ENCODE results near the gene LMO2.
A peak's percentile ranks its signal among the peaks of the same experiment; 100 is the strongest.

LMO2 gene

GRCh38 chr11:33891714-33892327, at the start of gene LMO2:
LMO2 (minus strand) TSS chr11:33892076; CDS start chr11:33869716, 22,360 bp downstream.
- Histone ChIP-seq H3K4me3 (replicated peaks; ENCODE audit: low read depth, low read length) (peak within 1 kb of the TSS; percentile 42), H3K27me3 (replicated peaks; ENCODE audit: control insufficient read depth, insufficient read depth, low read length) (no peaks in the 10 kb centered on the region), H3K36me3 (ENCODE audit: control insufficient read depth, insufficient read depth, low read length) (no peaks in the 10 kb centered on the region; the same call in 1 of the 2 replicates)
- TF ChIP-seq CTCF (IDR thresholded peaks at IDR 0.05; ENCODE audit: insufficient read depth, low read length, poor library complexity, severe bottlenecking): no peak
- DNase-seq (ENCODE audit: extremely low read depth, insufficient read length): peak; percentile 75

GRCh38 chr11:33940538-33940815, 48.6 kb upstream of the LMO2 start:
- Histone ChIP-seq H3K27me3 (replicated peaks; ENCODE audit: control insufficient read depth, insufficient read depth, low read length) (no peaks in the 10 kb centered on the region), H3K36me3 (ENCODE audit: control insufficient read depth, insufficient read depth, low read length) (no peaks in the 10 kb centered on the region), H3K4me3 (replicated peaks; ENCODE audit: low read depth, low read length) (no peak overlapping the region)
- TF ChIP-seq CTCF (IDR thresholded peaks at IDR 0.05; ENCODE audit: insufficient read depth, low read length, poor library complexity, severe bottlenecking): no peak
- DNase-seq (ENCODE audit: extremely low read depth, insufficient read length): no peak

GRCh38 chr11:33936725-33937604, 45.1 kb upstream of the LMO2 start:
- Histone ChIP-seq H3K27me3 (replicated peaks; ENCODE audit: control insufficient read depth, insufficient read depth, low read length) (no peaks in the 10 kb centered on the region), H3K36me3 (ENCODE audit: control insufficient read depth, insufficient read depth, low read length) (no peaks in the 10 kb centered on the region), H3K4me3 (replicated peaks; ENCODE audit: low read depth, low read length) (no peak overlapping the region)
- no peak for DNase-seq (ENCODE audit: extremely low read depth, insufficient read length)
- no peak for TF ChIP-seq CTCF (IDR thresholded peaks at IDR 0.05; ENCODE audit: insufficient read depth, low read length, poor library complexity, severe bottlenecking)

GRCh38 chr11:33935461-33936456, 43.9 kb upstream of the LMO2 start:
- Histone ChIP-seq H3K27me3 (replicated peaks; ENCODE audit: control insufficient read depth, insufficient read depth, low read length) (no peaks in the 10 kb centered on the region), H3K36me3 (ENCODE audit: control insufficient read depth, insufficient read depth, low read length) (no peaks in the 10 kb centered on the region), H3K4me3 (replicated peaks; ENCODE audit: low read depth, low read length) (no peak overlapping the region)
- no peak for DNase-seq (ENCODE audit: extremely low read depth, insufficient read length)
- no peak for TF ChIP-seq CTCF (IDR thresholded peaks at IDR 0.05; ENCODE audit: insufficient read depth, low read length, poor library complexity, severe bottlenecking)

GRCh38 chr11:33935005-33935404, 43.1 kb upstream of the LMO2 start:
- H3K4me3 ChIP-seq (replicated peaks; ENCODE audit: low read depth, low read length): no peak overlapping the region
- no peak for TF ChIP-seq CTCF (IDR thresholded peaks at IDR 0.05; ENCODE audit: insufficient read depth, low read length, poor library complexity, severe bottlenecking)

More at GRCh38 chr11:33935005-33935404, 43.1 kb upstream of the LMO2 start:
- no peaks in the 10 kb centered on the region for H3K36me3 ChIP-seq (ENCODE audit: control insufficient read depth, insufficient read depth, low read length)
- no peaks in the 10 kb centered on the region for H3K27me3 ChIP-seq (replicated peaks; ENCODE audit: control insufficient read depth, insufficient read depth, low read length)
- DNase-seq (ENCODE audit: extremely low read depth, insufficient read length): no peak

Measured in GM06990 (cell line).